Measurements from ENCODE around the gene GALNT16.

GALNT16 gene

GRCh38 chr14:69318901-69319475 is 59.0 kb downstream of the GALNT16 start:
- no peak for DNase-seq

- DNase-seq: no peak
Observed at GRCh38 chr14:69319911-69320310, 60.0 kb downstream of the GALNT16 start.

- no peak for DNase-seq
Observed at GRCh38 chr14:69320581-69321365, 60.8 kb downstream of the GALNT16 start.

GRCh38 chr14:69321601-69322330 is 61.8 kb downstream of the GALNT16 start:
- no peak for DNase-seq

GRCh38 chr14:69323266-69323998 is 63.5 kb downstream of the GALNT16 start:
- DNase-seq: no peak

GRCh38 chr14:69323999-69324282 is 64.0 kb downstream of the GALNT16 start:
- DNase-seq: no peak

GRCh38 chr14:69324341-69324931 is 64.5 kb downstream of the GALNT16 start:
- DNase-seq: no peak

GRCh38 chr14:69325086-69325485 is 65.1 kb downstream of the GALNT16 start:
- no peak for DNase-seq

- peak; percentile 14 for DNase-seq
Observed at GRCh38 chr14:69325646-69326265, 65.8 kb downstream of the GALNT16 start.

- no peak for DNase-seq
Observed at GRCh38 chr14:69326611-69327010, 66.7 kb downstream of the GALNT16 start.

GRCh38 chr14:69327507-69327906 is 67.5 kb downstream of the GALNT16 start:
- DNase-seq: no peak

GRCh38 chr14:69328317-69328716 is 68.4 kb downstream of the GALNT16 start:
- no peak for DNase-seq

- no peak for DNase-seq
Observed at GRCh38 chr14:69328765-69329164, 68.8 kb downstream of the GALNT16 start.

GRCh38 chr14:69331206-69331605 is 71.2 kb downstream of the GALNT16 start:
- no peak for DNase-seq

GRCh38 chr14:69332782-69333395 is 72.9 kb downstream of the GALNT16 start:
- no peak for DNase-seq

GRCh38 chr14:69333791-69334337 is 73.9 kb downstream of the GALNT16 start:
- no peak for DNase-seq

GRCh38 chr14:69334576-69334975 is 74.6 kb downstream of the GALNT16 start:
- no peak for DNase-seq

GRCh38 chr14:69335371-69335771 is 75.4 kb downstream of the GALNT16 start:
- no peak for DNase-seq

GRCh38 chr14:69337984-69338383 is 78.0 kb downstream of the GALNT16 start:
- no peak for DNase-seq

GRCh38 chr14:69339426-69339825 is 79.5 kb downstream of the GALNT16 start:
- no peak for DNase-seq

GRCh38 chr14:69342928-69343525 is 83.1 kb downstream of the GALNT16 start:
- DNase-seq: no peak
